GM18502 (cell line): ENCODE data around the gene IFIT3.
"Not testable (repeated sequence)": the region's sequence is repeated elsewhere in the genome, so short reads cannot be mapped to it uniquely, and the experiment has no call there.

Experiments used
- ATAC-seq: cut with Tn5 transposase; IDR thresholded peaks from one replicate; pipeline ENCODE4 v1.9.1; 2021; ENCODE audit warnings: mild to moderate bottlenecking; ENCODE audit not compliant: unreplicated experiment, poor library complexity

Gene IFIT3

GRCh38 chr10:89331487-89332122 is 3.8 kb downstream of the IFIT3 start:
- ATAC-seq = not testable (repeated sequence)

DNA sequence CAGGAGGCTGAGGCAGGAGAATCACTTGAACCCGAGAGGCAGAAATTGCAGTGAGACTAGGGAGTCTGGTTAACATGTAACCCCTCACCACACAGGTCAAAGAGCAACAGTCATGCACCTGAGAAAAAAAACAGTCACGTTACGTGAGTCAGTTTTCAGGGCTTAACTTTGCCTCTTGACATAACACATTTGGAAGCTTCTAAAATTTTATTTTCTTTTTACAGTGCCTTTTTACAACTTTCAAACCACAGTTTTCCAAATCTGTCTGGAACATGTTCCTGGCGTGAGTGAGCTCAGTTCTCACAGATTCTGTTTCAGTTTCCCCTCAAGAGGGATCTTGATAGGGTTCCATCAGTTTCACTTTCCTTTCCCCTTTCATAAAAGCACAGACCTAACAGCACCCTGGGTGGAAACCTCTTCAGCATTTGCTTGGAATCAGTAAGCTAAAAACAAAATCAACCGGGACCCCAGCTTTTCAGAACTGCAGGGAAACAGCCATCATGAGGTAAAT is 4.4 kb downstream of the IFIT3 start:
- ATAC-seq = peak; percentile 52

DNA sequence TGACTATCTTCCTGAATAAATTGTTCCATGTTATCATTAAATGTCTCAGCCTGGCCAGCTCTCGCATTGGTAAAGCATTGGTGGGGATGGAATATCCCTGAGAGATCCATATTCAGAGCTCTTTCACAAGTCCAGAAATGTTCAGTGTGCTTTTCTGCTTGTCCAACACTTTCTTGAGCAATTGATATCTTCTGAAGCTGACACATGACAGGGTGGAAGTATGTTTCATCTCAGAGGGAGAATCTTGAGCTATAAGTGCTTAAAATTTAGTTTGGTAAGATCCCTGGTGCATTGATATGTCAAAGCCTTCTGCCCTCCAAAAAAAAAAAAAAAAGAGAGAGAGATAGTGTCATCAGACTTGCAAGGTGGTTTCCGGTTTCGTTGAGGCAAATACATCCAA is 7.4 kb downstream of the IFIT3 start:
- ATAC-seq = no peak

DNA sequence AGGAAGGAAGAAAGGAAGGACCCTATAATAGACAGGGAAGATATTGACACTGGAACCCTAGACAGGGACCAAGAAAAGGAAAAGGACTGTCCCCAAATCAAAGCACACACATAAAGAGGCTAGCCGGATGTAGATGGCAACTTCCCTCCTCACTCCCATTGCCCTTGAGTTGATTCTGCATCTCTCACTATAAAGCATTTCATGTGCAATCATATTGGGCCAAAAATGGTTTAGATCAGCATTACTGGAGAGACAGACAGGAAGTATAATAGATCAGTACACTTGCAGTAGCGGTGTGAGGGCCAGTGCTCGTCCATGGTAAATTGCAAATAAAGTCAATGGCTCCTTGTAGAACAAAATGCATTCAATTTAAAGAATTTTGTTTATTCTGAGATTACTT is 8.4 kb downstream of the IFIT3 start:
- ATAC-seq = no peak

DNA sequence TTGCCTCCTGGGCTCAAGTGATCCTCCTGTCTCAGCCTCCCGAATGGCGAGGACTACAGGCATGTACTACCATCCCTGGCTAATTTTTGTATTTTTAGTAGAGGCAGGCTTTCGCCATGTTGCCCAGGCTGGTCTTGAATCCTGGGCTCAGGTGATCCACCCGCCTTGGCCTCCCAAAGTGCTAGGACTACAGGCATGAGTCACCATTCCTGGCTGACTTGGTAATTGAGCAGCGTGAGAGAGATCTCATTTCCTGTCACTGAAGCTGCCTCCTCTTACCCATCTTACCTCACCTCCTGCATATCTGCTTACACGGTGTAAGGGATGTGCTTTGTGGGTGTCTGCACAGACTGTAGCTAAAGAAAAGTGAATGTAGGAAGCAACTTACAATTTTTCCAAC is 9.7 kb downstream of the IFIT3 start:
- ATAC-seq = peak; percentile 26

DNA sequence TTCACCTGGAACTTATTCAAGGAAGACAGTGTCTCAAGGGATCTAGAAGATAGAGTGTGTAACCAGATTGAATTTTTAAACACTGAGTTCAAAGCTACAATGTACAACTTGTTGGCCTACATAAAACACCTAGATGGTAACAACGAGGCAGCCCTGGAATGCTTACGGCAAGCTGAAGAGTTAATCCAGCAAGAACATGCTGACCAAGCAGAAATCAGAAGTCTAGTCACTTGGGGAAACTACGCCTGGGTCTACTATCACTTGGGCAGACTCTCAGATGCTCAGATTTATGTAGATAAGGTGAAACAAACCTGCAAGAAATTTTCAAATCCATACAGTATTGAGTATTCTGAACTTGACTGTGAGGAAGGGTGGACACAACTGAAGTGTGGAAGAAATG is 10.9 kb downstream of the IFIT3 start:
- ATAC-seq = no peak

- ATAC-seq = no peak
These were observed 12.1 kb downstream of the IFIT3 start for GRCh38 chr10:89339875-89340274.

- ATAC-seq = no peak
These were observed 13.9 kb downstream of the IFIT3 start for GRCh38 chr10:89341649-89342048.

DNA sequence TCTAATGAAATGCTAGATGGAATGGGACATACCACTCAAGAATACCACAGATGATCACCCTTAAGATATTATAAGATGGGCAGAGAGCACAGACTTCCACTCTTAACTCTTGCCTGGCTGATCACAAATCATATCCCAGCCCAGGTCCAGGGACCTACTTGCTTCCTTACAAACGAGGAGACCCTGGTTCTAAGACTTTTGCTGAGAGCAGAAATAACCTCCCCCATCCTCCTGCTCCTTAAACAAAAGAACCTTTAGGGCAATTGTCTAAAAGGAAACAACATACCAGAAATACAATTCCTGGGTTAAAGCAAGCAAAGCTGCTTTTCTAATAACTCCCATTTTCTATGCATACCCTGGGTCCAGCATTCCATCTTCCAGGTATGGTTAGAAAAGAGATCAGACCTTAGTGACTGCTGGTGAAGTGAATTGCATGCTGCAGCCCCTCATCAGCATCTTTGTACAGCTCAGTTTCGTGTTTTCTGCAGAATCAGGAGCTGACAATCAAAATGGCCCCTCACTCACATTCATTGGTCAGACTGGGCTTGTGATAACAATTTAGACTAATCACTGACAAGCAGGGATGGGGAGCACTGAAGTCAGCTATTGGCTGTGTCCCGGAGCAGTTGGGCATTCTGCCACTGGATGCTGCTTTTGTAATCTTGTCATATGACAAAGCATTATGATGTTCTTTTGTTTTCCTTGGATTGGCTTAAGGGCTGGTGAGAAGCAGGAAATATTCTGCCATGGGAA is 14.6 kb downstream of the IFIT3 start:
- ATAC-seq = no peak

GRCh38 chr10:89343089-89343767 is 15.4 kb downstream of the IFIT3 start:
- ATAC-seq = no peak

DNA sequence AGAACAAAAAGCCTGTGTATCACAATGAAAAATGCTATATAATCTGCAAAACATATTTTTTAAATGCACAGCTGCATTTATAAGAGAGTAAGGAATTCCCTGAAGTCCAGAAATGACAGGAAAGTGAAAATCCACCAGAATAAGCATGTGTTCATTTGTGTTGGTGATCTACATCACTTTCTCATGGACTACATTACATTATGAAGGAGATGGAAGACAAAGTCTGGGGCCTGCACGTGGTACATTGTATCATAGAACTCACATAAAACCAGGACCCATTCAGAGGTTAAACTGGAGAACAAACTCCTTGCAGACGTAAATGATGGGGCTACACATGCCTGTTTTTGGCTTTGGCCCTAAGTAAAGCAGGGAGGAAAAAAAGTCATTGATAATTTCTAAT is 16.4 kb downstream of the IFIT3 start:
- no peak for ATAC-seq

GRCh38 chr10:89345367-89346000 is 17.7 kb downstream of the IFIT3 start:
- ATAC-seq = no peak

DNA sequence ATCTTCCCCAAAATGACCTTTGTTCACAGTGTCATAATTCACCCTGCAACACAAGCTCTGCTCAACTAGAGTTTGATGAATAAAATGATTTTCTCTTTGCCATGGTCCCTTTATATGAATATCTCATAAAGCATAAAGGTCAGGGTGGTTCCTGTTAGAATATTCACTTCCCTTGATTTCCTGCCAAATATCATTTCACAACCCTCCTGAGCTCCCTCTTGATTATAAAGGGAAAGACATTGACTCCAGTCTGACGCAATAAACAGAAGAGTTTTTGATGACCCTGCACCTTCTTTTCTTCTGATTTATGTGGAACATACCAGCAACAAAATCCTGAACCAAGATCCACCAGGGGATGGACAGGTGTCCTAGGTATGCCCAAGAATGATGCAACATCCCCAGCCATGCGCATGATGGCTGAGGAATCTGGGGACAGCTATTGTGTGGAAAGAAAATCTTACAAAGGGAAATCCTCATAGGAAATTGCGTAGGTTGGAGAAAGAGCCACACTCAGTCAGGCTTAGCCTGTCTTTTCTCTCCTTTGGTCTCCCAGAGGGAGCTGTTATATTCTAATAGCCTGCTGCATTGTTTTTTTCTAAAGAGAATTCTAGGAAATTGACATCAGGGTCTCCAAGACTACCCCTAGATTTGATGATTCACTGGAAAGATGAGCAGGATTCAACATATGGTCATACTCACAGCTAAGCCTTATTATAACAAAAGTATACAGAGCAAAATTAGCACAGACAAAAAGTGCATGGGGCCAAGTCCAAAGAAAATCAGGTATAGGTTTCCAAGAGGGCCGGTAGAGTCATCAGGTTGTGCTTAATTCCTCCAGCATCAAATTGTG is 18.8 kb downstream of the IFIT3 start:
- no peak for ATAC-seq

DNA sequence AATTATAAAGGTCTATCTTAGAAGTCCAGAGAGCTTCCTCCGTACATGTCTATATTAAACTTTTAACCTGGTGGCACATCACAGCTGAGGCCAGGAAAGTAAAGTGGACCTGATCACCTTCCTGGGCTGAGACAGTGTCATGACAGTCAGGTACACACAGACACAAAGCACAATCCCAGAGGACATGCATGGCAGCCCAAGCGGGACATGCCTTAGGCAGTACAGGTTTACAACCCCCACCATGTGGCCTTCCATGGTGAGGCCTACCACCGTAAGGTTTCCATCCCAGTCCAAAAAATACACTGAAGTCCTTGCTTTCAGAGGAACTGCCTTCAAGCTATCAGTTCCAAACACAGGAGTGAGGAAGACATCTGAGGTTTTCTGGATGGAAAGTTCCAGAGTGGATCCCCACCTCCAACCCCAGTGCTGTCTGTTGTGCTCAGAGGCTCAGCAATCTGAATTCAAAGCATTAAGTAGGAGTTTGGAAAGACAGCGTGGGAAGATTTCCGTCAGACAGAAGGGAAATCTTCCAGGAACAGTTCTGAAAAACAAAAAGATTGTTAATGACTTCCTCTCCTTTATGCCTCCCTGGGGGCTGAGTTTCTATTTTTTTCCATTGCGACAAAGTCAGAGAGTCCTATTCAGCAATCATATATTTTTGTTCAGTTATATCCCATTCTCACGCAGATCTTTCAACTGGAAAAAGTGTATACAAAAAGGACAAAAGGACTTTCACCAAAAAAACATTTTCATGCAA is 20.1 kb downstream of the IFIT3 start:
- ATAC-seq = no peak

- no peak for ATAC-seq
These were observed 20.7 kb downstream of the IFIT3 start for GRCh38 chr10:89348481-89348880.

DNA sequence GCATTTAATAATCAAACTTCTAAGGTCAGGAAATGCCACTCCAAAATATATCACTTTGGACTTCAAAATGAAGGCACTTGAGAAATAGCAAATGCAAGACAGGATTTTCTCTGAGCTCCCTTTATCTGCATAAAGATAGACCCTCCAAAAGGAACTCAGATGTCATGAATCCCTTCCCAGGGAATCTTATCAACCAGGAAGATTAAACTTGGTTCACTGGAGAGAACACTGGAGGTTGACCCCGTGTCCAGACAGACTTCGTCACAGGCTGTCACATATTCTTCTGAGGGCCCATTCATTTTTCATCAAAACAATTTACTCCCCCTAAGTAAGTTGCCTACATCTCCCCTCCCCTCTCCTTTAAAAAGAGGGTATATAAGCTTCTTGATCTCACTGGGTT is 21.2 kb downstream of the IFIT3 start:
- ATAC-seq = no peak

GRCh38 chr10:89350631-89351315 is 23.0 kb downstream of the IFIT3 start:
- peak; percentile 42 for ATAC-seq

- peak; percentile 91 for ATAC-seq
These were observed 23.6 kb downstream of the IFIT3 start for GRCh38 chr10:89351412-89351779.
